Right lobe of liver (tissue), 6 donors: ENCODE data around the gene PAFAH2. TPM values are rescaled to one million over a fixed set of nuclear protein-coding genes. Genes with fewer than 3 reads are reported as not detected.

Experiments
- ATAC-seq, 4 donors: fragments of 200-7000 bp; cut with Tn5 transposase; one replicate each; pipeline ENCODE4 v1.9.1; 2020; ENCODE audit warnings: mild to moderate bottlenecking in 4 of 4, moderate library complexity in 4 of 4
- DNase-seq, 3 donors: peaks; one replicate each; pipeline ENCODE4 v3.0.0-alpha.2; 2020
- H3K27ac ChIP-seq, 3 donors: fragments of 200-600 bp; one replicate each; pipeline ENCODE4 v1.8.0; 2022
- H3K27me3 ChIP-seq, 2 donors: fragments of 200-600 bp; one replicate each; pipeline ENCODE4 v1.8.0; 2022
- H3K36me3 ChIP-seq, 4 donors: fragments of 200-600 bp; sonication (generic) in 1 of 4; one replicate each; pipeline versions ENCODE4 v1.5.1 to v1.8.0; 2017 to 2022; ENCODE audit warnings: control low read depth in 1 of 4
- H3K4me1 ChIP-seq, 4 donors: fragments of 200-600 bp; sonication (generic) in 1 of 4; one replicate each; pipeline versions ENCODE4 v1.5.1 to v1.8.0; 2017 to 2022; ENCODE audit warnings: control low read depth in 1 of 4
- H3K4me3 ChIP-seq, 3 donors: fragments of 200-600 bp; one replicate each; pipeline ENCODE4 v1.8.0; 2022
- H3K9me3 ChIP-seq, 4 donors: fragments of 200-600 bp; sonication (generic) in 1 of 4; one replicate each; pipeline versions ENCODE4 v1.5.1 to v1.8.0; 2017 to 2022; ENCODE audit warnings: control low read depth in 1 of 4
- POLR2A ChIP-seq: fragments of 450-650 bp; IDR thresholded peaks from one replicate; pipeline ENCODE4 v1.6.1; 2017; ENCODE audit warnings: antibody characterized with exemption, mild to moderate bottlenecking
- WGBS: methylation state at CpG from one replicate; pipeline ENCODE4 v1.1.6; 2018; ENCODE audit warnings: low coverage, low lambda C conversion rate; ENCODE audit not compliant: insufficient coverage; ENCODE audit errors: missing lambda C conversion rate; 5-methylcytosine and 5-hydroxymethylcytosine counted together
- intact Hi-C, 2 donors: fragments of 100-400 bp; cut with DNase I; formaldehyde crosslinking; loops; one replicate each; pipeline versions ENCODE4 v1.11.2 to v1.14.1; 2022
- total RNA-seq, 6 experiments: library from RNA; depleted of rRNA in 2 of 6; stranded (reverse); fragments of >200 nt in 2 of 6; fragmentation: NEBNext Ultra II Directional in 3 of 6; extraction: Animal tissue kit (Norgen Biotek cat#: 25700) in 3 of 6; gene quantifications; one replicate each; pipeline versions ENCODE4 v1.1.0 to v1.2.4, GENCODE V29; 2016 to 2023
- TF ChIP-seq, protein P1 (sequence below), 4 donors: fragments of 200-600 bp in 3 of 4; fragments of 450-650 bp in 1 of 4; IDR thresholded peaks; one replicate each; pipeline versions ENCODE4 v1.5.1 to v1.8.0; 2016 to 2022; ENCODE audit warnings: antibody characterized with exemption in 4 of 4, mild to moderate bottlenecking in 2 of 4
- donor health status: DM: no; HTN: yes; CAD: no.
- donor health status: DM: no; HTN: no; CAD: no.
- donor health status: DM: no; HTN: no; CAD: no.
- donor health status: DM: no; HTN: yes; CAD: no.
- donor health status: DM: no; HTN: yes; CAD: no.

Gene PAFAH2
- total RNA-seq, 6 experiments from 2014 or later = 13.2 to 25.2 (median 18.6) TPM

DNA sequence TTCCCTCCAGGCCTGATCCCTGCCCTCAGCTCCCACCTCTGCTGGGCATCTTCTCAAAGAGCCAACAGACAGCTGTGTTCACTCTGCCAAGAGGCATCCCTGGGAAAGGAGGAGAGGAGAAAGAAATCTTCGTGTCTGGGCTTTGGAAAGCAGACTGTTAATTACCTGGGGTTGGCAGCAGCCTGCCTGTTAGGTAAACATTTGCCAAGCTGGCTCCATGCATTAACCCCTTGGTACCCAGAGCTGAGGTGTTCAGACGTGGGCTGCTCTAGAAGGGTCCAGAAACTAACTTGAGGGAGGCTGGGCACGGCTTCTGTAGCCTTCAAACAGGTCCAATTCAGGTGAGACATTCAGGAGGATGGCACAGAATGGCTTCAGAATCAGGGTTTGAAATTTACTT, 15.0 kb upstream of the PAFAH2 start:
- Histone ChIP-seq H3K36me3 (no peaks in the 10 kb centered on the region), H3K9me3 (no peaks in the 10 kb centered on the region), H3K4me3 (no peak overlapping the region), H3K27me3 (no peaks in the 10 kb centered on the region), H3K4me1 (no peaks in the 10 kb centered on the region), H3K27ac (no peak overlapping the region)
- DNase-seq = no peak
- WGBS = 47% methylated on average over 3 of the region's 3 CpGs
- ATAC-seq = no peak
- intact Hi-C loops = no loop called here
- no peak for TF ChIP-seq POLR2A
- TF ChIP-seq, protein P1, sequence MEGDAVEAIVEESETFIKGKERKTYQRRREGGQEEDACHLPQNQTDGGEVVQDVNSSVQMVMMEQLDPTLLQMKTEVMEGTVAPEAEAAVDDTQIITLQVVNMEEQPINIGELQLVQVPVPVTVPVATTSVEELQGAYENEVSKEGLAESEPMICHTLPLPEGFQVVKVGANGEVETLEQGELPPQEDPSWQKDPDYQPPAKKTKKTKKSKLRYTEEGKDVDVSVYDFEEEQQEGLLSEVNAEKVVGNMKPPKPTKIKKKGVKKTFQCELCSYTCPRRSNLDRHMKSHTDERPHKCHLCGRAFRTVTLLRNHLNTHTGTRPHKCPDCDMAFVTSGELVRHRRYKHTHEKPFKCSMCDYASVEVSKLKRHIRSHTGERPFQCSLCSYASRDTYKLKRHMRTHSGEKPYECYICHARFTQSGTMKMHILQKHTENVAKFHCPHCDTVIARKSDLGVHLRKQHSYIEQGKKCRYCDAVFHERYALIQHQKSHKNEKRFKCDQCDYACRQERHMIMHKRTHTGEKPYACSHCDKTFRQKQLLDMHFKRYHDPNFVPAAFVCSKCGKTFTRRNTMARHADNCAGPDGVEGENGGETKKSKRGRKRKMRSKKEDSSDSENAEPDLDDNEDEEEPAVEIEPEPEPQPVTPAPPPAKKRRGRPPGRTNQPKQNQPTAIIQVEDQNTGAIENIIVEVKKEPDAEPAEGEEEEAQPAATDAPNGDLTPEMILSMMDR (IDR thresholded peaks at IDR 0.05) = no peak

DNA sequence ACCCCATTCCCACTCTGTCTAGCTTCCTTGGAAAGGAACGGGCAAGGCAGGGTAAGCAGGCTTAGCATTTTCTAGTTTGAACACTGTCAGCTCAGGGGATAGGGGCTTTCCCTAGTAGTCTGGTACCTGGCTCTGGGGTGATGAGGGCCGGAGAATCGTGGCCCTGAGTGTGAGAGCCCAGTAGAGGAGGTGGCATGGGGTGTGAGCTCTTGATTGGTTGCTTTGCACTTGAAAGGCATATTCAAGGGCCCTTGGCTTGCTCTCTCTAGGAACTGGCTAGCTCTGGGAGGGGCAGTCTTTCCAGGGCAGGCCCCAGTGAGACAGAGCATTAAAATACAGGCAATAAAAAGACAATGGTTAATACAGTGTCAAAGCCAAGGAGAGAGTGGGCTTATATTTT, 13.0 kb upstream of the PAFAH2 start:
- no peak for DNase-seq
- Histone ChIP-seq H3K9me3 (no peaks in the 10 kb centered on the region), H3K27me3 (no peaks in the 10 kb centered on the region), H3K4me3 (no peak overlapping the region), H3K36me3 (no peaks in the 10 kb centered on the region), H3K27ac (no peak overlapping the region), H3K4me1 (no peaks in the 10 kb centered on the region)
- ATAC-seq = no peak
- TF ChIP-seq POLR2A = no peak
- TF ChIP-seq, protein P1 (IDR thresholded peaks at IDR 0.05) = no peak
- 72% methylated on average over 3 of the region's 3 CpGs for WGBS
- intact Hi-C loops = no loop called here

DNA sequence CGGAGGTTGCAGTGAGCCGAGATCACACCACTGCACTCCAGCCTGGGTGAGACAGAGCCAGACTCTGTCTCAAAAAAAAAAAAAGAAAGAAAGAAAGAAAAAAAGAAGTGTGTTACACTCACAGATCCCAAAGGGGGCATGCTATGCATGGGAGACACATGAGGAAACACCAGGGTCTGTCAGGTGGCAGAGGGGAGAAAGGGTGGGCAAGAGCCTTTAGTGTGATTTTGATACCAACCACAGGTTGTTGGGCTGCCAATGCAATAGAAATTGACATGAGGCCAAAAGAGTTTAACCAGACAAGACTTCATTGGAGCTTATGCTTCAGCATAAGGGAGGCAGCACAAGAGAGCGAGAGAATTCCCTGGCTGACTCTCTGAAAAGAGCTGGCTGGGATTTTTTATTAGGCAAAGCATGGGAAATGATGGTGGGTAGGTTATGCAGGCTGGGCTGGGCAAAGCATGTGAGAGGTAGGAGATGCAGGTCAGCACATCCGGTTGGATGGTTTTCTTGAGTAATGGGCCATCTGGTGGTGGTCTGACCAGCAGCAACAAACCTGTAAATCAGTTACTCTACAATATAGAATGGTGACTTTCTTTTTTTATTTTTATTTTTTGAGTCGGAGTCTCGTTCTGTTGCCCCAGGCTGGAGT, 12.1 kb upstream of the PAFAH2 start:
- intact Hi-C loops = no loop called here
- H3K4me1 ChIP-seq = no peaks in the 10 kb centered on the region
- 74% methylated on average over 6 of the region's 6 CpGs for WGBS
- H3K9me3 ChIP-seq = no peaks in the 10 kb centered on the region
- H3K36me3 ChIP-seq = no peaks in the 10 kb centered on the region
- no peak overlapping the region for H3K27ac ChIP-seq
- ATAC-seq (no peak), DNase-seq (no peak)
- no peaks in the 10 kb centered on the region for H3K27me3 ChIP-seq
- H3K4me3 ChIP-seq = no peak overlapping the region
- TF ChIP-seq POLR2A = no peak
- TF ChIP-seq, protein P1 (IDR thresholded peaks at IDR 0.05) = no peak

DNA sequence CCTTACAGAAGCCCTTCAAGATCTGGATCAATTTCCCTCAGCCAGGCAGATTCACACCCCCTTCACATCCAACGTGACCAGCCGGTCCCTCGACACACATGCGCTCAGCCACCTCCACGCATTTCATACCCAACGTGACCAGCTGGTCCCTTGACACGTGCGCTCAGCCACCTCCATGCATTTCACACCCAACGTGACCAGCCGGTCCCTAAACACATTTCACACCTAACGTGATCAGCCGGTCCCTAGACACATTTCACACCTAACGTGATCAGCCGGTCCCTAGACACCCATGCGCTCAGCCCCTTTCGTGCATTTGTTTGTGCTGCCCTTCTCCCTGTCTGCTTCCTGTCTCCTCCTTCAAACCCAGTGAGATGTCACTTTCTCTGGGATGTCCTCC, 8.8 kb upstream of the PAFAH2 start:
- H3K36me3 ChIP-seq = no peaks in the 10 kb centered on the region
- 90% methylated on average over 15 of the region's 16 CpGs for WGBS
- no peaks in the 10 kb centered on the region for H3K27me3 ChIP-seq
- no peaks in the 10 kb centered on the region for H3K4me1 ChIP-seq
- no peak overlapping the region for H3K27ac ChIP-seq
- H3K9me3 ChIP-seq = no peaks in the 10 kb centered on the region
- no peak for ATAC-seq
- H3K4me3 ChIP-seq = no peak overlapping the region
- intact Hi-C loops = no loop called here
- DNase-seq = no peak
- no peak for TF ChIP-seq POLR2A
- TF ChIP-seq, protein P1 (IDR thresholded peaks at IDR 0.05) = no peak
